HepG2 (cell line): ENCODE results near the gene ARAP3. TPM values are rescaled to one million over a fixed set of nuclear protein-coding genes. Genes with fewer than 3 reads are reported as not detected.

Experiments used
- CEBPZ ChIP-seq: IDR thresholded peaks from 2 replicates; pipeline ENCODE4 v1.6.1; 2012; ENCODE audit warnings: low read length, improper control_type of control experiment
- CENPT ChIP-seq: sonication (generic); formaldehyde crosslinking; IDR thresholded peaks from 2 replicates; pipeline ENCODE4 v1.8.0; 2022; ENCODE audit warnings: low read depth, mild to moderate bottlenecking, moderate library complexity, missing genetic modification reagents
- FOXP1 ChIP-seq, 2 experiments: fragments of 450-650 bp in 1 of 2; IDR thresholded peaks; 2 replicates each; pipeline ENCODE4 v1.6.1; 2017 to 2018; ENCODE audit warnings: antibody characterized with exemption in 1 of 2
- HMG20B ChIP-seq: conservative IDR thresholded peaks from 2 replicates; pipeline ENCODE4 v1.6.1; 2016; ENCODE audit warnings: missing genetic modification reagents, missing compliant biosample characterization
- HMGXB4 ChIP-seq, 2 experiments: sonication (generic) in 1 of 2; formaldehyde crosslinking in 1 of 2; IDR thresholded peaks; 2 replicates each; pipeline versions ENCODE4 v1.4.0 to v1.6.1; 2018 to 2020; ENCODE audit warnings: missing genetic modification reagents in 2 of 2, borderline replicate concordance in 1 of 2, low read depth in 1 of 2, mild to moderate bottlenecking in 1 of 2, missing biosample characterization in 1 of 2
- IKZF4 ChIP-seq: sonication (generic); formaldehyde crosslinking; IDR thresholded peaks from 2 replicates; pipeline ENCODE4 v1.5.1; 2020; ENCODE audit warnings: borderline replicate concordance, mild to moderate bottlenecking, low read depth, missing genetic modification reagents; ENCODE audit errors: not compliant biosample characterization
- KAT2B ChIP-seq: fragments of 150-350 bp; IDR thresholded peaks from 2 replicates; pipeline ENCODE4 v1.6.1; 2014; ENCODE audit warnings: low read depth, low read length, borderline replicate concordance
- KDM5A ChIP-seq: fragments of 200-600 bp; sonication (generic); IDR thresholded peaks from 2 replicates; pipeline ENCODE4 v1.7.0; 2018; ENCODE audit warnings: antibody characterized with exemption, mild to moderate bottlenecking, low read length, borderline replicate concordance
- KLF11 ChIP-seq: IDR thresholded peaks from 2 replicates; pipeline ENCODE4 v1.6.1; 2016; ENCODE audit warnings: missing compliant biosample characterization
- MBD4 ChIP-seq: IDR thresholded peaks from 2 replicates; pipeline ENCODE4 v1.6.1; 2012; ENCODE audit warnings: low read length, inconsistent platforms, borderline replicate concordance
- PTBP1 ChIP-seq: fragments of 200-400 bp; formaldehyde crosslinking; IDR thresholded peaks from 2 replicates; pipeline ENCODE4 v1.6.1; 2018; ENCODE audit warnings: low read length, low read depth; ENCODE audit not compliant: poor library complexity, severe bottlenecking
- STAT5B ChIP-seq: sonication (generic); formaldehyde crosslinking; IDR thresholded peaks from 2 replicates; pipeline ENCODE4 v1.4.0; 2020; ENCODE audit warnings: missing genetic modification reagents
- ZKSCAN8 ChIP-seq: IDR thresholded peaks from 2 replicates; pipeline ENCODE4 v1.6.1; 2016; ENCODE audit warnings: borderline replicate concordance, missing genetic modification reagents, missing compliant biosample characterization
- ZNF160 ChIP-seq: sonication (generic); formaldehyde crosslinking; IDR thresholded peaks from 2 replicates; pipeline ENCODE4 v1.8.0; 2022; ENCODE audit warnings: mild to moderate bottlenecking, inconsistent platforms, missing genetic modification reagents
- ZNF20 ChIP-seq: sonication (generic); formaldehyde crosslinking; IDR thresholded peaks from 2 replicates; pipeline ENCODE4 v1.4.0; 2020; ENCODE audit warnings: mild to moderate bottlenecking, moderate library complexity, missing genetic modification reagents
- ZNF362 ChIP-seq: sonication (generic); formaldehyde crosslinking; IDR thresholded peaks from 2 replicates; pipeline ENCODE4 v1.4.0; 2020; ENCODE audit warnings: missing genetic modification reagents, mild to moderate bottlenecking, borderline replicate concordance
- ZNF672 ChIP-seq: sonication (generic); formaldehyde crosslinking; IDR thresholded peaks from 2 replicates; pipeline ENCODE4 v1.8.1; 2022; ENCODE audit warnings: missing genetic modification reagents
- polyA plus RNA-seq, 8 experiments: library from polyadenylated mRNA; depleted of rRNA in 3 of 8; stranded (reverse) in 7 of 8; unstranded in 1 of 8; fragments of >200 nt; fragmentation: Illumina TruSeq in 4 of 8; extraction: Trizol in 4 of 8; gene quantifications; 2 replicates each; pipeline versions ENCODE4 v1.2.1 to v1.2.3, GENCODE V29; 2011 to 2016; ENCODE audit warnings: low read depth in 4 of 8, missing spikeins in 1 of 8, mixed read lengths in 1 of 8; ENCODE audit not compliant: insufficient read depth in 1 of 8
- total RNA-seq, 5 experiments: library from RNA; depleted of rRNA; stranded (reverse); fragments of >200 nt; fragmentation: Illumina TruSeq; extraction: Trizol; gene quantifications; 2 replicates each; pipeline ENCODE4 v1.2.3, GENCODE V29; 2016; ENCODE audit warnings: low read depth in 1 of 5
- TF ChIP-seq, protein P1 (sequence below): sonication (generic); formaldehyde crosslinking; IDR thresholded peaks from 2 replicates; pipeline ENCODE4 v1.5.0; 2020; ENCODE audit warnings: mild to moderate bottlenecking, missing genetic modification reagents
- TF ChIP-seq, protein P2 (sequence below): sonication (generic); formaldehyde crosslinking; IDR thresholded peaks from 2 replicates; pipeline ENCODE4 v1.9.0; 2021; ENCODE audit warnings: missing genetic modification reagents, mild to moderate bottlenecking, borderline replicate concordance

ARAP3 gene
- total and polyA plus RNA-seq, 2 of the 13 experiments (the other 11 are each of a cell fraction or from before 2014, with no cell fraction given) = 0.25 TPM; not detected in 1

DNA sequence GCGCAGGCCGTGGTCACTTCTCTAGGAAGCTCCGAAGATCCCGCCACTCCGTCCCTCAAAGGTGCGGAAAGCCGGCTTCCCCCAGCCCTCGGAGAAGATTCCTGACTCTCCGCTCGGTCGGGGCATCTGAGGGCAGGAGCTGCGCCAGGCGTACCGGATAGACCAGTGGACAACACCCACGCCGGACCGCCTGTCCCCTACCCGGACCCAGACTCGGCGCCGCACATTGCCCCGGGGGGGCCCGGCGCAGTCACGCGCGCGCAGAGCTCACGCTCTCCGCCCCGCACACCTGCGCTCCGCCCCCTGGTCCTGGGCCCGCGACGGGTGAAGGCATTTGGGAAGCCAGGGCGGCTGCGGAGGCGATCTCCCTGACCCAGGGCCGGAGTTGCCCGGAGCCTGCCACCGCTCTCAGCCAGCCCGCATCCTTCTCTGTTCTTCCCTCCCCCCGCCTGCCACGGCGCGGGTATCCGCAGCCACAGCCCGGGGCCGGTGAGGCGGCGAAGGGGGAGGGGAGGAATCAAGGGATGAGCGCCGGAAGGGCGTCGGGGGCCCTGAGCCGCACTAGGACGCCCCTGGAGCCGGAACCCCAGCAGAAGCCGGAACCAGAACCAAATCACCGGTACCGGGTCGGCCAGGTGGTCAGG is 44.8 kb downstream of the ARAP3 start (continued):
- no peak for TF ChIP-seq CEBPZ
- no peak for TF ChIP-seq IKZF4
- TF ChIP-seq PTBP1 = no peak
- no peak for TF ChIP-seq HMG20B (CRISPR knock-in tag)
- TF ChIP-seq KLF11 (CRISPR knock-in tag) = no peak
- TF ChIP-seq FOXP1 (IDR thresholded peaks at IDR 0.05) = no peak
- no peak for TF ChIP-seq FOXP1 (CRISPR knock-in tag; IDR thresholded peaks at IDR 0.05)
- TF ChIP-seq KAT2B = no peak
- no peak for TF ChIP-seq ZNF362 (CRISPR knock-in tag)
- TF ChIP-seq ZNF160 (CRISPR knock-in tag) = no peak
- TF ChIP-seq ZKSCAN8 (CRISPR knock-in tag) = no peak
- TF ChIP-seq, protein P1, sequence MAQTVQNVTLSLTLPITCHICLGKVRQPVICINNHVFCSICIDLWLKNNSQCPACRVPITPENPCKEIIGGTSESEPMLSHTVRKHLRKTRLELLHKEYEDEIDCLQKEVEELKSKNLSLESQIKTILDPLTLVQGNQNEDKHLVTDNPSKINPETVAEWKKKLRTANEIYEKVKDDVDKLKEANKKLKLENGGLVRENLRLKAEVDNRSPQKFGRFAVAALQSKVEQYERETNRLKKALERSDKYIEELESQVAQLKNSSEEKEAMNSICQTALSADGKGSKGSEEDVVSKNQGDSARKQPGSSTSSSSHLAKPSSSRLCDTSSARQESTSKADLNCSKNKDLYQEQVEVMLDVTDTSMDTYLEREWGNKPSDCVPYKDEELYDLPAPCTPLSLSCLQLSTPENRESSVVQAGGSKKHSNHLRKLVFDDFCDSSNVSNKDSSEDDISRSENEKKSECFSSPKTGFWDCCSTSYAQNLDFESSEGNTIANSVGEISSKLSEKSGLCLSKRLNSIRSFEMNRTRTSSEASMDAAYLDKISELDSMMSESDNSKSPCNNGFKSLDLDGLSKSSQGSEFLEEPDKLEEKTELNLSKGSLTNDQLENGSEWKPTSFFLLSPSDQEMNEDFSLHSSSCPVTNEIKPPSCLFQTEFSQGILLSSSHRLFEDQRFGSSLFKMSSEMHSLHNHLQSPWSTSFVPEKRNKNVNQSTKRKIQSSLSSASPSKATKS (CRISPR knock-in tag) = no peak
- TF ChIP-seq KDM5A = peak; percentile 42; the same call in 1 of the 2 replicates
- TF ChIP-seq CENPT (CRISPR knock-in tag) = no peak; the same call in 1 of the 2 replicates
- TF ChIP-seq ZNF672 (CRISPR knock-in tag) = 0 out of 2 replicates have a peak, but pooled peaks have one; percentile 55
- TF ChIP-seq ZNF20 (CRISPR knock-in tag) = no peak
- no peak for TF ChIP-seq MBD4
- TF ChIP-seq STAT5B (CRISPR knock-in tag) = no peak
- 0 out of 4 replicates have a peak, but pooled peaks of 1 of the 2 experiments have one; percentile 76 for TF ChIP-seq HMGXB4 (CRISPR knock-in tag; IDR thresholded peaks at IDR 0.05; ENCODE audit: borderline replicate concordance in 1 of 2, low read depth in 1 of 2)
- TF ChIP-seq, protein P2, sequence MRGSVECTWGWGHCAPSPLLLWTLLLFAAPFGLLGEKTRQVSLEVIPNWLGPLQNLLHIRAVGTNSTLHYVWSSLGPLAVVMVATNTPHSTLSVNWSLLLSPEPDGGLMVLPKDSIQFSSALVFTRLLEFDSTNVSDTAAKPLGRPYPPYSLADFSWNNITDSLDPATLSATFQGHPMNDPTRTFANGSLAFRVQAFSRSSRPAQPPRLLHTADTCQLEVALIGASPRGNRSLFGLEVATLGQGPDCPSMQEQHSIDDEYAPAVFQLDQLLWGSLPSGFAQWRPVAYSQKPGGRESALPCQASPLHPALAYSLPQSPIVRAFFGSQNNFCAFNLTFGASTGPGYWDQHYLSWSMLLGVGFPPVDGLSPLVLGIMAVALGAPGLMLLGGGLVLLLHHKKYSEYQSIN = no peak
